ENCODE measurements around the gene HECW1.

The HECW1 gene

DNA sequence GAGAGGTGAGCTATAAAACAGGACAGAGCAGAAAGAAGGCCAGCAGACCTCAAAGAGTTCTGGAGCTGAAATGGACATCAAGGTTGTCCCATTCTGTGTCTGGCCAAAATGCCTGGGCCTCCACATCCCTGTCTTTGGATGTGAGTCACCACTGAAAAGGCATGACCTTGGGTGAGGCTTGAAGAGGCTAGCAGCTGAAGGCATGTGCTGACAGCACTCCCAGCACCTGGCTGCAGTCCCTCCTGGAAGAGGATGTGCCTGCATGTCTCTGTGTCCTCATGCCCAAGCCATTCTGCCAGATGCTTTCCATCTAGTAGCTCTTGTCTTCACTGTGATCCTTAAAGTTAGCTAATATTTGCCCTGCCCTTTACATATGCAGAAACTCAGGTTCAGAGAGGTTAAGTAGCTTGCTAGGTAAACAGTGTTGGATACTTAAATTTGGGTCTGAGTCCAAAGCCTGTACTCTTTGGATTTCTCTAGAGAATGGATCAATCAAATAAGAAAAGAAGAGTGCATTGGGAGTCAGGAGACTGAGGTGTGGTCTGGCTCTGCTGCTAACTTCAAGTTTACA is 35.8 kb downstream of the HECW1 start:
- no peak for DNase-seq (ENCODE audit: low spot score)

DNA sequence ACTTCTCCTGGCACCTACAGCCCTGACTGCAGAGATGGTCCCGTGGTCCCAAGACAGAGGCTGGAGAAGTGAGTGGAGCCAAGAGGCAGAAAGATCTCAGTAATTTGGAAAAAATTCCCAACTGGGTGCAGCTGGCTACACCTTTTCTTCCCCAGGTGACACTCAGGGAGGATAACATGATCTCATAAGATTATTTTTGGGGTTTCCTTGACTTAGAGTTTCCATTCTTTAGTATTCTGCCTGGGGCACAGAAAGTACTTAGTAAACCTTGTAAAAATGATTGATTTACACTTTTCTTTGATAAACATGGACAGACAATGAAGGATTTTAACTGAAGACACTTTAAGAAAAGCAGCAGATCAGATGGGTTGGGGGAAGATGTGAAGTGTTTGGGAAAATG is 38.6 kb downstream of the HECW1 start:
- DNase-seq (ENCODE audit: low spot score), result no peak

DNA sequence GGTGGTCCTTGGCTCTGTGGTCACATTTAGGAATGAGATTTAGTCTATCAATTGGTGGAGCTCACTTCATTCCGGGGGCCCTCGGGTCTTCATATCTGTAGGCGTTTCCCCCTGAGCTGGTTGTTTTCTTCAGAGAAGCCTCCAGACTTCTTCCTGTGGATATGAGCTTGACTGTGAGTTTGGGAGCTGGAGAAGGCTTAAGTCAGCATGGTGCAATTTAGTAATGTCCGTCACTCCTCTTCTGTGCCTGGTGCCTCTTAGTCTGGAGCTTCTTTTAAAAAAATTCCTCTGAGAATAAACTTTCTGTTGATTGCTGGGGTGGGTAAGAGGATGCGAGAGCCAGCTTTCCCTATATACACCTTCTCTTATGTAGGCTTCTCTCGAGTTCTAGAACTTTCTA is 40.2 kb downstream of the HECW1 start:
- no peak for DNase-seq (ENCODE audit: low spot score)

DNA sequence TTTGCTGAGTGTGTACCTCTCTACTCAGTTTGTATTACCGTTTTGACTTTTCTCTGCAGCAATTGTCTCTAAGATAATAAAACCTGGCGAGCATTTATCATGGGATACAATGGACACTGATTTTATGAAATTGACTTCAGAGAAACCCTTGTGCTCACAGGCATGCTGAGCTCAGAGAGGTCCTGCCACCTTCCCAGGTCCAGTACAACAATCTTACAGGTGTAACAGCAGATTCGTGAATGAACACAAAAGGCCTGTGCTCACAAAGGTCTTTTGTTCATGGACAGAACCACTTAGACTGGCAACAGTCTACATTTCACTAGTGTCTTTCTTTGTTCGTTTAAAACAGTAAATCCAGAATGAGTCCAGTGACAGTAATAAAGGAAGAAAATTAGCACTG is 43.2 kb downstream of the HECW1 start:
- no peak for DNase-seq (ENCODE audit: low spot score)

DNA sequence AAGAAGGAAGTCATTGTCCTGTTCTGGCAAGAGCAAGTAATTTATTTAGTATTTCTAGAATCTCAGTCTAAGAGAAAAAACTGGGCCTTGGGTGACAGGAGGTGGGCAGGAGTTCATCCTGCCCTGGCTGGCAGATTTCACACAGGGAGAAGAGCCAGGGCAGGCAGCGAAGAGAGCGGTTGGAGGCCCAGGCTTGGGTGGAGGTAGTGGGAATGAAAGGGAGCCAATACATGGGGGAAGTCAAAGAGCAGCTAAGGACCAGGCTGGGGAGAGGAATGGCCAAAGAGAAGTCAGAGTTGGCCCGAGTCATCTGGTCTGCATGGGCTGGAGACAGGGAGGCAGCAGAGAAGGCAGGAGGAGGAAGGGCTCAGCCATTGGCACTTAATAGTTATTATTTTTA is 51.4 kb downstream of the HECW1 start:
- no peak for DNase-seq (ENCODE audit: low spot score)

DNA sequence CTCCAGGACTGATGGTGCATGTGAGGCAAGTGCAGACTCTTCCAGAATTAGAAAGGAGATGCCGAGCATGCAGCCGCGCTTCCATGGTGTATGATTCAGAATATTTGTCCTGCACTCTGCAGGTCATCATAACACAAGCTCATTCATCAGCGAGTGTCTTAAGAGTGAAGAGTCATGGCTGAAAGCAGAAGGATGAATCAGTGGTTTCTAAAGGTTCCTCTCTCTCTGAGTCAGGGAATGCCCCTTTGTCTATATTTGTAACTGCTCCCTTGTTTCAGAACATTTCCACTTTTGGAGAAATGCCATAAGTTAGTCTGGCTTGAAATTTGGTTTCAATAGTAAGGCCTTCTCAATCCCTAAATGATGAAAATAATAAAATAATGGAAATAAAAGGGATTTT is 52.3 kb downstream of the HECW1 start:
- no peak for DNase-seq (ENCODE audit: low spot score)

DNA sequence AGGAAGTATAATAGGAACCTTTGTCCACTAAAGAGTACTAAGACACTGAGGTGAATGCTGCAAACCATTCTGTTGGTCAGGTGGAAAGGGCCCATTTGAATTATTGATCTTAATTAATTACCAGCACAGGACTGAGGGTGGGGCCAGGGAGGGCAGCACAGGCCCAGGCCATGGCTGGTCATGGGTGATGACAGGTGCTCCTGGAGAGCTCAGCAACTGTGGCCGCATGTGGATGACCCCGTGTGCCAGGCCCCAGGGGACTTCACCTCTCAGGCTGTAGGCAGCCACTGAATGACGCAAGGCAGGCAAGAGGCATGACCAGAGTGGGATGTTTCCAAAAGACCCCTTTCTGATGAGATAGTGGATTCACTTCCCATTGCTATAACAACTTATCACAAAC is 54.2 kb downstream of the HECW1 start:
- DNase-seq (ENCODE audit: low spot score), result no peak

DNA sequence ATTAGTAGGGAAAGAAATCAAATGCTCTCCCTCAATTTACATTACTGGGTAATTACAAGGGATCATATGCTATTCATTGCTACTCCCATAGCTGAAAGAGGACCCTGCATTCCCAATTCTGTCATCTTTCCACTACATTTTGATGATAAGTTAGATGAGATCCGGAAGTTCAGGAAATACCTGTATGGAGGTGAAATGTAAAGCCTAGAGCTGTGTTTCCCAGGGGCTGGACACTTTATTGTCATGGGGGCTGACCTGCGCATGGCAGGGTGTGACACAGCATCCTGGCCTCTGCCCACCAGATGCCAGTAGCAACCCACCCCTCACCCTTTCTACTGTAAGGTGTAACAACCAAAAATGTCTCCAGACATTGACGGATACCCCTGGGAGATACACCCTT is 56.6 kb downstream of the HECW1 start:
- no peak for DNase-seq (ENCODE audit: low spot score)

DNA sequence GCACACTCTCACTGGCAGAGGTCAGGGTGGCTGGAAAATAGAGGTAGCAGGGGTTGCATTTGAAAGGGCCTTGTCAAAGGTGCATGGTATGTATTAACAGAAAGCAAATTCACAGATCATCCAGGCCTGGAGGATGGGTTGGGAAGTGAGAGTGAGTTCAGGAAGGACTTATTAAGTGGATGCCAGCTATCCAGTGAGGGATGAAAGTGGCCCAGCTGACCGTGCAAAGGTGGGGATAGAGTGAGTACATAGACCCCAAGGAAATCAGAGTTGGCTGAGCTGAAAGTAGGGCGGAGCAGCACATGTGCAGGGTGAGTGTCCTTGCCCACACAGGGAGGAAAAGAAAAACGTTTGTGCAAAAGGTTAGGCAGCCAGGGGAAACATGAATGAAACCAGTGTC is 58.1 kb downstream of the HECW1 start:
- no peak for DNase-seq (ENCODE audit: low spot score)

DNA sequence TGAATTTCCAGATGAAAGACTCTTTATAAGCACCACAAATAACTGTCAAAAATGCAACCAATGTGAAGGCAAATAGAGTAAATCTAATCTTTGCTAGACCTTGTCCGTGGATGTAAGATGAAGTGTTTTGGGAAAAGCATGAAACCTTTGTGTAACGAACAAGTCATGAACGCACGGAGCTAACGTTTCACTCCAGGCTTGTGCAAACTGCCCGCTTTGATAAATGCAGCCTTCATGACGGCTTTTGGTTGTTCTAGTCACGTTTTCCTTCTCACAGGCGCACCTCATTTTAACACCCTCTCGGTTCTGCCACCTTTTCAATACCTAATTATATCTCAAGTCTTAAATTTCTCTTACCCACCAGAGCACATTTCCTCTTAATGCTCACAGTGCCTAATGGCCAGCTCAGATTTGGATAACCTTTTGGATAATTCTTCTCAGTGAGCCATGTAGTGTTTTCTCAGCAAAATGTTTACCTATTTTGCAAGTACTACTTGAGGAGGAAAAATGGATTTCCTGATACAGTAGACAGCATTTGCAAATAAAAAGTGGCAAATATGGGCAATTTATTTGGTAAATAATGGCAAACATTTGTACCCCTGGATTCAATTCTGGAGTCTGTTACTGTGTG is 63.2 kb downstream of the HECW1 start:
- DNase-seq (ENCODE audit: low spot score), result no peak

DNA sequence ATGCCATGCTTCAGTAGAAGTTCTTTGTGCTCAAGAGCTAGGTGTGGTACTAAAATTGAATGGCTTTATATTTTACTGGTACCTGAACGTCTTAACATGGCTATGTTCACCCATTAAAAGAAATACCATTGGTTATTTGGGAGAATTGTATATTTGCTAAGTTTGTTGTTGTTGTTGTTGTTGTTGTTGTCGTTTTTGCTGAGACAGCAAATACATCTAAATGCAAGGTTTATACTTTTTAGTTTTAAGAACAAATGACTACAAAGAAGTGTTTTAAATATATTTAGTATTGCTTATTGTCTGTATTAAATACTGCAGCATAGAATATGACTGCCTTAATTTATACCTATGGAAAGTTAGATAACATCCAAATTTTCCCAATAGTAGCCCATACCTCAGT is 66.9 kb downstream of the HECW1 start:
- DNase-seq (ENCODE audit: low spot score), result no peak

DNA sequence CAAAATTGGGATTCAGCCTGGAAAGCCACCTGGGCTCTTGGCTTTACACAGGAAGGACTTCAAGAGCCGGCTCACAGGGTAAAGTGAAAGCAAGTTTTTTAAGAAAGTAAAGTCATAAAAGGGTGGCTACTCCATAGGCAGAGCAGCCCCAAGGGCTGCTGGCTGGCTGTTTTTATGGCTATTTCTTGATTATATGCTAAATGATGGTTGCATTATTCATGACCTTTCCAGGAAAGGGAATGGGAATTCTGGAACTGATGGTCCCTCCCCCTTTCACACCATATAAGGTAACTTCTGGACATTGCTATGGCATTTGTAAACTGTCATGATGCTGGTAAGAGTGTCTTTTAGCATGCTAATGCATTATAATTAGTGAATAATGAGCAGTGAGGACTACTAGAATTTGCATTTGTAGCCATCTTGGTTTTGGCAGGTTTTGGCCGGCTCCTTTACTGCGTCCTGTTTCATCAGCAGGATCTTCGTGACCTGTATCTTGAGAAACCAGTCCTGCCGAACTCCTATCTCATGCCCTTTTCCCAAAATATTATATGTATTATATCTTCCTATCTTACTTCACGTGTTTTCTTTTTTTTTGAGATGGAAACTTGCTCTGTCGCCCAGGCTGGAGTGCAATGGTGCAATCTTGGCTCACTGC is 80.5 kb downstream of the HECW1 start:
- no peak for DNase-seq (ENCODE audit: low spot score)

DNA sequence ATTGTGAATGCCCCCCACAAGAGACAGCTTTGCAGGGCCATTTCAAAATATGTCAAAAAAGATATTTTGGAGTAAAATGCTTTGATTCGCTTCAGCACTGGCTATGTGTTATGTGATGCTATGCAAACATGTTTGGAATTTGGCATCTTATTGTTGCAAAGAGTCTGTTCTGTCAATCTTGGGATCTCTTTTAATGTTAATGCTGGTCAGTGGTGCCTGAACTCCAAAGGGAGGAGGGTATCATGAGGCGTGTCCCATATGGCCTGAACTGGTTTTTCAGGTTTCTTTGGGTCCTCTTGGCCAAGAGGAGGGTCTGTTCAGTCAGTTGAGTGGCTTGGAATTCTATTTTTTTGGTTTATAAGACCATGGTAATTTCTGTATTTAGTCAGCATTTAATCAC is 81.4 kb downstream of the HECW1 start:
- DNase-seq (ENCODE audit: low spot score), result no peak

DNA sequence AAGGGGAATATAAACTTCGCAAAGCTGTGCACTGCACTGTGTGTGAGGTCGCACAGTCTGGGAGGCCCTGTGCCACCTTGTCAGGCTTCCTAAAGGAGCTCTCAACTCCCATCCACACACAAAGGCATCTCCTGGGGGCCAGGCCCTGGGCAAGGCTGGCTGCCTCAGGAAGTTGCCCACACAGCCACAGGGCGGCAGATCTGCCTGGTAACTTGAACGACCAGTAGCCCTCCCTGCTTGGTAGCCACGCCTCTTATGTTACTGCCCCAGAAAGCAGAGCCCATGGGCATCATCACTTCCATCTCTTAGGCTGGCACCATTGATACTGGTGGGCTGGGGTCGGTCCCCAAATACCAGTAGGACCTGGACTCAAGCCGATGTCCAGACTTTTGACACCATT is 82.8 kb downstream of the HECW1 start:
- no peak for DNase-seq (ENCODE audit: low spot score)

DNA sequence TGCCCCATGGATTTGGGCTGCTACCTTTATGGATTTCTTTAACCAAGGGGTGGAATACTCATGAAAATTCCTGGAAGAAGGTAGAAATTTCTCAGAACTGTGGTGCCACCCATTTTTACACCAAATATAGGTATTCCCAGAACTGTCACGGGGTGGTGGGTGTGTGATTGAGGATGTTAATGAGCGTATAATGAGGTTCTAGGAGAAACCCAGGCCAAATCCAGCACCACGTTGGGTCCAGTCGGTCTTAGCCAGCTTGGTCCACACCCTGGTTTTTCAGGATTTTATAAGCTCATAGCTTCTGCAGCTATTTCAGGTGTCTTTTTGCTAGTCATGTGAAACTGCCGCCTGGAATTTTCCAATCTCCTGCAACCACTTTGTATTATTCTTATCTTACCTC is 83.3 kb downstream of the HECW1 start:
- peak; percentile 38 for DNase-seq (ENCODE audit: low spot score)

DNA sequence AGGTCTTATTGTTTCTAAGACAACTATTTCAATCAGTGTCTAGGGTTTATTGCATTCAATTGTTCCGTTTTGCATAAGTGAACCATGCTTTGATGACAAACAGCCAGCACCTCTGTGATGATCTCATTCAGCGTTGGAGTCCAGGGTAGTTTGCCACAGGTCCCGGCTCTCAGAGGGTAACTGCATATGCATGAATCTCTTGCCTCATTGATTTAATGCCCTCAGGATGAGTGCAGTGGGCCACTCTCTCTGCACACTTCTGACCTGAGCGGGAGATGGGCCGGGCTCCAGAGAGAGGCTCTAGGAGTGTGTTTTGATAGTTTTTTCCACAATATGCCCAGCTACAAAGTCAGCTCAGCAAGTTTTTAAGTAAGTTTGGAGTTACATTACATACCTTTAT is 83.9 kb downstream of the HECW1 start:
- DNase-seq (ENCODE audit: low spot score), result no peak

DNA sequence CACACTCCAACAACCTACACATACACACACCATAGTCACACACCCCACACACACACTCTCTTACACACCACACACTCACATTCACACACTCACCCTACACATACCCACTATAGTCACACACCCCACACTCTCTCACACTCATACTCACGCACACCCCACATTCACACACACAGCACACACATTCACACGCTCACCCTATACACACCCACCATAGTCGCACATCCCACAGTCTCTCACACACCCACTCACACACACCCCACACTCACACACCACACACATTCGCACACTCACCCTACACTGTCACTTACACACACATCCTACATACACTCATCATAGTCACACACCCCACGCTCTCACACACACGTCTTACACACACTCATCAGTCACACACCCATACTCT is 85.6 kb downstream of the HECW1 start:
- no peak for DNase-seq (ENCODE audit: low spot score)

DNA sequence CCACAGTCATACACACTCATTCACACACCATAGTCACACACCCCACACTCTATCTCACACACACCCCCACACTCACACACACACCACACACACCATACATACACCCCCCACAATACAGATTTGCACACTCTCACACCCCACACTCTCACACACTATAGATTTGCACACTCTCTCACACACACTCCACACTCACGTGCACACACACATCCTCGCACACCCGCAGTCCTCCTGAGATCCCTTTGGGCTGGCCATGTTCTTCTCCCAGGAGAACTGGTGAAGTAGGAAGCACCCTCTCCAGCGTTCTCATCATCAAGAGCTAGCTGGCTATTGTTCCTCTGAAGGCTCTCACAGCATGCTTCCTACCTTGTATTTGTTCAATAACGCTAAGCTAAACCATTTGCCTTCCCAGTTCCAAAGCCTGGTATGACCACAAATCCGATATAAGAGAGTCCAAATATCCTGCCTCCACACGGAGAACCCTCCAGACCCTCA is 86.2 kb downstream of the HECW1 start:
- DNase-seq (ENCODE audit: low spot score), result no peak

DNA sequence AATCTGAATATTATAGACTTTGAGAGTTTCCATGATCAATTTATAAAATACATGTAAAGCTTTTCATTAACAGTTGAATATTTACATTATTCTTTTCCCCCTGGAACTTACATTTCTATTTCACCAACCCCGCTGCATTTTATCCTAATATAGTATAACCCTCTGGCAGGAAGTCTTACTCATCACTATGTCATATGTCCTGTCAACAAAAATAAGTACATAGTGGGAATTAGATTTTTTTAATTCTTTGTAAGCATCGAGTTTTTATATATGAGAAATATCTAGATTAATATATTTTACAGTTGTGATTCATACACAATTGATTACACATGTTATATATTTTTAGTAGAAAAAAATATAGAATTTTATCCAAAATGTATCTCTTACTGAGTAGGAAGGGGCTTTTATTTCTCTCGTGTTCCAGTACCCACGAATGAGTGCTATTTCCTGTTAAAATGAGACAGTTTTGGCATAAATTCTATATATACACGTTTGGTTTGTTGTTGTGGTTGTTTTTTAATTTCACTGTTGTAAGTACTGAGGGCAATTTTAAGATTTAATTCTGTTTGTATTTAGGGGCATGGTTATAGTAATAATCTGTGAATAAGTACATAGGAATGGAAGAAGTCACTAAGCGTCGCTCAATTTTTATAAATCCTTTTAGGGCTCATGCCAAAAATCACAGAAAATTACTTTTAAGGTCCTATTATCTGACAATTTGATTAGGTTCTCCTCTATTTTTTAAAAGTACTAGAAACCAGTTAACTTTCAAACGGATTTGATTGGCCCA is 87.1 kb downstream of the HECW1 start:
- DNase-seq (ENCODE audit: low spot score), result no peak

DNA sequence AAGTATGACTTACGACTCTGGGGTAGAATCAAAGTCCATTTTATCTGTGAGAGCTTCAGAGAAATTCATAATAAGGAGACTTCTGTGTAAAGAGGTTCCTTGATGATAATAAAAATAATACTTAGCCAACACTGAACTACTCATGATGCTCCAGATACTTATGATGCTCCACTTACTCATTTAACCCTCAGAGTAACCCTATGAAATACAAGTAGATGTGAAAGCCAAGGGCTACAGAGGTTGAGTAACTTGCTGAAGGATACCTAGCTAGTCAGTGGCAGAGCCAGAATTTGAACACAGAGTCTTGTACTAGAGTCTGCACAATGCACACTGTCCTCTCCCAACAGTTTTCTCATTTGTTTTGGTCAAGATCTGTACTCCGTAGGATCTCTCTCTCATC is 89.5 kb downstream of the HECW1 start:
- no peak for DNase-seq (ENCODE audit: low spot score)

DNA sequence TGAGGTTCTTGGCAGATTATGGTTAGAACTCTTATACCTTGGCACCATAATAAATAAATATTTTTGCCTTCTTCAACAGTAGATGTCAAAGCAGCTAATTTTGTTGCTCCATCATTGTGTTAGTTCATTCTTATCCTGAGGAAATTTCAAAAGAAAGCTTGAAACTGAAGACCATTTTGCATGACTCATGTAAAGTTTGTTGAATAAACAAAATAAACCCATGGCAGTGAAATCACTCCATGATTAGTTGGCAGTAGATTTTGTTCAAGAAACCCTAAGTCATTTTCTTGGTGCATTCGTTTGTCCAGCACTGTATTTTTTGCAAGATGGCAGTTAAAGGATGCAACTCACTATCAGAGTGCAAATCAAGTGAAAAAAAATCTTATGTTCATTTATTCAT is 91.6 kb downstream of the HECW1 start:
- DNase-seq (ENCODE audit: low spot score), result no peak

DNA sequence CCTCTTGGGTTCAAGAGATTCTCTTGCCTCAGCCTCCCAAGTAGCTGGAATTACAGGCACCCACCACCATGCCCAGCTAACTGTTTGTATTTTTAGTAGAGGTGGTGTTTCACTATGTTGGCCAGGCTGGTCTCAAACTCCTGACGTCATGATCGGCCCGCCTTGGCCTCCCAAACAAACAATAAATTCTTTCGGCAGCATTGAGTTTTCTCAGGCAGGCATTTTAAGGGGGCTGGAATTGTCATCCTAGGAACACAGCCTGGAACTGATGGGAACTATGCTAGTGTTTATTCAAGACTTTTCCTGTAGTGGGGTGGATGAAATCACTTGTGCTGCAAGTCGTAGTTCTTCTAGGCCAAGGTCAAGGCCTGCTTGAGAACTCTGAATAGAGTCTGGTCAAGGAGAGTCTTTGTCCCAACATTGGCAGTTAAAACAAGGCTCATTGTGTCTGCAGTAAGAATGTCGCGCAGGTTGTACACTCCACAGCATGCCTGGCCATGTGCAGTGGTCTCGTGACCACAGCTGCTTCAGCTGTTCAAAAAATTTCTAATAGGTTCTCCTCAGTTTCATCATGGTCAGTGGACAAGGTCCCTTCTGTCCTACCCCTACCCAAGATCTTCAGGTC is 92.8 kb downstream of the HECW1 start:
- DNase-seq (ENCODE audit: low spot score), result no peak

DNA sequence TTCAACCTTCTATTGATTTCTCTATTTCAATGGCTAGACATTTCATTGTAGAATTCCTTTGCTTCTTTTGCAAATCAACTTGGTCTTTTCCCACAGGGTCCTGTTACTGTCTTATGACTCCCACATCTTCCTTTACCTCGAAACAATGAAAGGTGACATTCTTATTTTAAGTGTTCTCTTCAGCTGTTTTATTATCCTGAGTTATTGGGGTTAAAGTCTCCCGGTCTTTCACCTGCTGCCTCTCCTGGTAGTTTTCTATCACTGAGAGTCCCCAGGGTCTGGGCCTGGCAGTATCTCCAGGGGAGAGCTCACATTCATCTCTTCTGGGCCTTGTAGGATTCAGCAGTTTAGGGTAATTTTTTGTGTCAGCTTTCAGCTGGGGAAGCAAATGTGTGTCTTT is 95.8 kb downstream of the HECW1 start:
- no peak for DNase-seq (ENCODE audit: low spot score)

All from putamen (tissue), 1 donor.